Measurements from ENCODE around the gene C3orf22.

Gene C3orf22

GRCh38 chr3:126526668-126527005 is 32.1 kb downstream of the C3orf22 start:
- TF ChIP-seq, protein P1, sequence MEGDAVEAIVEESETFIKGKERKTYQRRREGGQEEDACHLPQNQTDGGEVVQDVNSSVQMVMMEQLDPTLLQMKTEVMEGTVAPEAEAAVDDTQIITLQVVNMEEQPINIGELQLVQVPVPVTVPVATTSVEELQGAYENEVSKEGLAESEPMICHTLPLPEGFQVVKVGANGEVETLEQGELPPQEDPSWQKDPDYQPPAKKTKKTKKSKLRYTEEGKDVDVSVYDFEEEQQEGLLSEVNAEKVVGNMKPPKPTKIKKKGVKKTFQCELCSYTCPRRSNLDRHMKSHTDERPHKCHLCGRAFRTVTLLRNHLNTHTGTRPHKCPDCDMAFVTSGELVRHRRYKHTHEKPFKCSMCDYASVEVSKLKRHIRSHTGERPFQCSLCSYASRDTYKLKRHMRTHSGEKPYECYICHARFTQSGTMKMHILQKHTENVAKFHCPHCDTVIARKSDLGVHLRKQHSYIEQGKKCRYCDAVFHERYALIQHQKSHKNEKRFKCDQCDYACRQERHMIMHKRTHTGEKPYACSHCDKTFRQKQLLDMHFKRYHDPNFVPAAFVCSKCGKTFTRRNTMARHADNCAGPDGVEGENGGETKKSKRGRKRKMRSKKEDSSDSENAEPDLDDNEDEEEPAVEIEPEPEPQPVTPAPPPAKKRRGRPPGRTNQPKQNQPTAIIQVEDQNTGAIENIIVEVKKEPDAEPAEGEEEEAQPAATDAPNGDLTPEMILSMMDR (IDR thresholded peaks at IDR 0.05; ENCODE audit: low read depth, low read length), result no peak
- no peak overlapping the region for H3K4me3 ChIP-seq (ENCODE audit: low read depth, low read length)

- no peak overlapping the region for H3K4me3 ChIP-seq (ENCODE audit: low read depth, low read length)
- TF ChIP-seq, protein P1 (IDR thresholded peaks at IDR 0.05; ENCODE audit: low read depth, low read length), result no peak
Measured at GRCh38 chr3:126525853-126526667, 32.7 kb downstream of the C3orf22 start.

GRCh38 chr3:126525091-126525852 is 33.5 kb downstream of the C3orf22 start:
- TF ChIP-seq, protein P1 (IDR thresholded peaks at IDR 0.05; ENCODE audit: low read depth, low read length), result no peak
- H3K4me3 ChIP-seq (ENCODE audit: low read depth, low read length), result no peak overlapping the region

DNA sequence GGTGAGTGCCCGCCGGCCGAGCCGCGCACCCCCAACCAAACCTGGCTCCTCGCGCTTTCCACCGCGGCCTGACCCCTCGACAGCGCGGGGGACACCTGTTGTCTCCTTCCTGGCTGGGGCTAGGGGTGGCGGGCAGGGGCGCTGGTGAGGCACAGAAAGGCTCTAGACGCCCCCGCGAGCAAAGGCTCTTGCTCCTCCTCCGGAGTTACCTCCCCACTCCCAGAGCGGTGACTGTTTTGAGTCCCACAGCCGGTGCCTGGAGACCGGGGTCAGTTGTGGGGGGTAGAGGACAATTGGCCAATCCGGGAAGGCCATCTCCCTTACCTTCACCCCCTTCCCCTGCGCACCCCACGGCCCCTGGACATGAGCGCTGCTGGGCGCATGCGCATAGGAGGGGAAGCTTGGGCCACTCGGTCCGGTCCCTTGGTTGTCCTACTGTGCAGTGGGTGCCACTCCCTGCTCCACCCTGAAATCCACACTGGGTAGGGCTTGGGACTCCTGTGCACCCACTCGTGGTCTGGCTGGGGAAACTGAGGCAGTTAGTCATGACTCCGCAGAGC is 34.2 kb downstream of the C3orf22 start:
- TF ChIP-seq, protein P1 (IDR thresholded peaks at IDR 0.05; ENCODE audit: low read depth, low read length), result no peak
- H3K4me3 ChIP-seq (ENCODE audit: low read depth, low read length), result peak overlapping the region; percentile 39

DNA sequence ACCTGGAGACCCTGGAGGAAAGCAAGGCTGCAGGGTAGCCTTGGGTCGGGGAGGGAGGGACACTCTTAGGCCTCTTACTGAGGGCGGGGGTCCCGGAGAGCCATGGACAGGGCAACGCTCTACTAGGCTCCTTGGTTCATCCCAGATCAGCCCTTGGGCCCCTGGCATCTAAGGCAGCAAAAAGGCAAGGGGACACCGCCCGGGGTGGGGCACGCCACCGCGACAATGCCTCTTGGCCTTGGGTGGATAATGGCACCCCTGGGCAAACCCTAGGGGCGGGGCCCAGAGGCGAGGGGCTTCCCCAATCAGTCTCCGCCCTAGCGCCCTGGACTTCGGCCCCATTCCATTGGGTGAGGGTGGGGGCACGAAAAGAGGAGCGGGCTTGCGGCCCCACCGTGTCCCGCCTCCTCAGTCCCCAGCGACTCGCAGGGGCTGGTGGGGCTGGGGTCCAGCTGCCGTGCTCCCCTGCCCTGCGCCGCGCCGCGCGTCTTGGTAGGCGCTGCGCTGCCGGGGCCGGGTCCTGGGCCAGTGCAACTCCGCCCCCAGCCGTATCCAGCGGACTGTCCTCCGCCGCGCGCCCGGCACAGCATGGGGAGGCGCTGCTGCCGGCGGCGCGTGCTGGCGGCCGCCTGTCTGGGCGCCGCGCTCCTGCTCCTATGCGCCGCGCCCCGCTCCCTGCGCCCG is 34.8 kb downstream of the C3orf22 start, which contains the start of gene CHST13:
Gene CHST13 (plus strand): TSS at position 411 of the 684 bp plus-strand sequence. CDS start 178 bp downstream, at position 589.
- H3K4me3 ChIP-seq (ENCODE audit: low read depth, low read length), result peak within 1 kb of the TSS; percentile 39
- TF ChIP-seq, protein P1 (IDR thresholded peaks at IDR 0.05; ENCODE audit: low read depth, low read length), result no peak

DNA sequence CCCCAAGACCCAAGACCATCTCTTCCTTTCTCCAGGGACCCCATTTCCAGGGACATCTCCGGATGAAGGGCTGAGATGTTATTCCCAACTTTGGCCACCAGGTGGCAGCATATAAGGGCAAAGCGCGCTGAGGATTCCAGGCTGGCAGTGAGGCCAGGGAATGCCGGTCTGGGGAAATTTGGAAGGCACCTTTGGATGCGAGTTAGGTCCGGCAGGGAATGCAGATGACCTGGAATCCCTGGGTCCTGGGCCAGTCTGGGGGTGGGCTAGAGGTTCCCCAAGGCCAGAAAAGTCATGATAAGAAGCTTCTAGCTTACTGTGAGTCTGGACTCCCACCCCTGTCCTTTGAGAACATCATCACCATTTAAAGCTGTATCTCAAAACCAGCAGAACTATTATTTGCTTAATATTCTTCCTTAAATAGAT is 36.4 kb downstream of the C3orf22 start:
- TF ChIP-seq, protein P1 (IDR thresholded peaks at IDR 0.05; ENCODE audit: low read depth, low read length), result peak; percentile 87
- H3K4me3 ChIP-seq (ENCODE audit: low read depth, low read length), result no peak overlapping the region
